WI38 (cell line): ENCODE measurements around the gene MBTPS1.

Source experiments
- H3K4me3 ChIP-seq: 2 replicates; pipeline ENCODE4 v1.5.1; 2011; ENCODE audit warnings: low read depth, mild to moderate bottlenecking, control low read depth, low read length
- CTCF ChIP-seq: IDR thresholded peaks from 2 replicates; pipeline ENCODE4 v1.5.1; 2012; ENCODE audit warnings: low read depth, mild to moderate bottlenecking, control low read depth, low read length

Gene MBTPS1

GRCh38 chr16:84014570-84015327 lies 102.0 kb downstream of the MBTPS1 start:
- no peak overlapping the region for H3K4me3 ChIP-seq
- no peak for TF ChIP-seq CTCF

- no peak for TF ChIP-seq CTCF
- H3K4me3 ChIP-seq, result no peak overlapping the region
Measured at GRCh38 chr16:84013787-84014569, 102.8 kb downstream of the MBTPS1 start.

GRCh38 chr16:84009282-84009681 lies 107.5 kb downstream of the MBTPS1 start:
- TF ChIP-seq CTCF, result no peak
- no peak overlapping the region for H3K4me3 ChIP-seq

- H3K4me3 ChIP-seq, result no peak overlapping the region
- no peak for TF ChIP-seq CTCF
Measured at GRCh38 chr16:84007965-84008364, 108.8 kb downstream of the MBTPS1 start.

GRCh38 chr16:84007520-84007919 lies 109.2 kb downstream of the MBTPS1 start:
- no peak overlapping the region for H3K4me3 ChIP-seq
- no peak for TF ChIP-seq CTCF

GRCh38 chr16:84005391-84005790 lies 111.4 kb downstream of the MBTPS1 start:
- no peak overlapping the region for H3K4me3 ChIP-seq
- TF ChIP-seq CTCF, result no peak

GRCh38 chr16:84004442-84004841 lies 112.3 kb downstream of the MBTPS1 start:
- TF ChIP-seq CTCF, result no peak
- no peak overlapping the region for H3K4me3 ChIP-seq
